WI38 (cell line): Measurements from ENCODE around the gene S1PR1.
"Not testable (repeated sequence)": the region's sequence is repeated elsewhere in the genome, so short reads cannot be mapped to it uniquely, and the experiment has no call there.

Experiments
- H3K4me3 ChIP-seq: 2 replicates; pipeline ENCODE4 v1.5.1; 2011; ENCODE audit warnings: low read depth, mild to moderate bottlenecking, control low read depth, low read length
- TF ChIP-seq, protein P1 (sequence below): IDR thresholded peaks from 2 replicates; pipeline ENCODE4 v1.5.1; 2012; ENCODE audit warnings: low read depth, mild to moderate bottlenecking, control low read depth, low read length

The S1PR1 gene

DNA sequence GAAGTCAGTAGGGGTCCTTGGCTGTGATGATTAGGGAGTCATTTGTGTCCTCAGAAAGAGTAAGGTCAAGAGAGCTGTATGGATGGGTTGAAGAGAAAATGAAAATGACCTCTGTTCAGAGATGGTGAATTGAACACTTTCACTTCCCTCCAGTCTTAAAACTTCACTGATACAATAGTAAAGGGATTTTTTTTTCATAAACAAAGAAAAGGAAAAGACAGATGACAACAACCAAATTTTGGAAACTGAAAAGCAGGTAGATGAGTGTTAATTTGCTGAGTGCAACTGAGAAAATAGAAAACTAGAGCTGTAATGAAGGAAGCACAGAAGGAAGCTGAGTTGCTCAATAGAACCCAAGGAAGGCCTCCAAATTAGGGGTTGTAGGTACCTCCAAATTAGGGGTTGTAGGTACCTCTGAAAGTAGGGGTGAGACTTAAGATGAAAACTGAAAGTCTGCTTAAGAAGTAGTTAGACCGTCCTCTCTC, 14.8 kb upstream of the S1PR1 start:
- TF ChIP-seq, protein P1, sequence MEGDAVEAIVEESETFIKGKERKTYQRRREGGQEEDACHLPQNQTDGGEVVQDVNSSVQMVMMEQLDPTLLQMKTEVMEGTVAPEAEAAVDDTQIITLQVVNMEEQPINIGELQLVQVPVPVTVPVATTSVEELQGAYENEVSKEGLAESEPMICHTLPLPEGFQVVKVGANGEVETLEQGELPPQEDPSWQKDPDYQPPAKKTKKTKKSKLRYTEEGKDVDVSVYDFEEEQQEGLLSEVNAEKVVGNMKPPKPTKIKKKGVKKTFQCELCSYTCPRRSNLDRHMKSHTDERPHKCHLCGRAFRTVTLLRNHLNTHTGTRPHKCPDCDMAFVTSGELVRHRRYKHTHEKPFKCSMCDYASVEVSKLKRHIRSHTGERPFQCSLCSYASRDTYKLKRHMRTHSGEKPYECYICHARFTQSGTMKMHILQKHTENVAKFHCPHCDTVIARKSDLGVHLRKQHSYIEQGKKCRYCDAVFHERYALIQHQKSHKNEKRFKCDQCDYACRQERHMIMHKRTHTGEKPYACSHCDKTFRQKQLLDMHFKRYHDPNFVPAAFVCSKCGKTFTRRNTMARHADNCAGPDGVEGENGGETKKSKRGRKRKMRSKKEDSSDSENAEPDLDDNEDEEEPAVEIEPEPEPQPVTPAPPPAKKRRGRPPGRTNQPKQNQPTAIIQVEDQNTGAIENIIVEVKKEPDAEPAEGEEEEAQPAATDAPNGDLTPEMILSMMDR, result no peak
- H3K4me3 ChIP-seq, result no peak overlapping the region

DNA sequence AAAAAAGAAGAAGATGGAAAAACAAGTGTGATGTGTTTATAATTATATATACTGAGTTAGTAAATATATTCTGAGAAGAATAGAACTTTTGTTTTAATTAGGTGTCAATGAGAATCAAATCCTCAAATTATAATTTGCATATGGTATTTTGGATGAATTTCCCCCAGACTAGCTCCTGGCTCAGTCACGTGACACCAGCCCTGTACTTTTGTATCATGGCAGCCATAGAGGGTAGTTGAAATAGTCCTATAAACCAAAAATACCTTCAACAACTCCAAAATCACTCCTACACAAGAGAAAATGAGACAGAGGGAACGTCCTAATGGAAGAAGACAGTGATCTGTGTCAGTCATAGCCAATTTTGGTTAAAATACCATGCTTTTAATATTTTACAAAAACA, 9.0 kb upstream of the S1PR1 start:
- TF ChIP-seq, protein P1, result no peak
- no peak overlapping the region for H3K4me3 ChIP-seq

GRCh38 chr1:101228424-101229134, 8.2 kb upstream of the S1PR1 start:
- TF ChIP-seq, protein P1, result no peak
- no peak overlapping the region for H3K4me3 ChIP-seq

DNA sequence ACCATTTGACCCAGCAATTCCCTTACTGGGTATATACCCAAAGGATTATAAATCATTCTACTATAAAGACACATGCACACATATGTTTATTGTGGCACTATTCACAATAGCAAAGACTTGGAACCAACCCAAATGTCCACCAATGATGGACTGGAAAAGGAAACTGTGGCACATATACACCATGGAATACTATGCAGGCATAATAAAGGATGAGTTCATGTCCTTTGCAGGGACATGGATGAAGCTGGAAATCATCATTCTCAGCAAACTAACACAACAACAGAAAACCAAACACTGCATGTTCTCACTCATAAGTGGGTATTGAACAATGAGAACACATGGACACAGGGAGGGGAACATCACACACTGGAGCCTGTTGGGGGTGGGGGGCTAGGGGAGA, 4.6 kb upstream of the S1PR1 start:
- not testable (repeated sequence) for H3K4me3 ChIP-seq

- TF ChIP-seq, protein P1, result no peak
- H3K4me3 ChIP-seq, result no peak overlapping the region
Measured at GRCh38 chr1:101233495-101233894, 3.3 kb upstream of the S1PR1 start.

DNA sequence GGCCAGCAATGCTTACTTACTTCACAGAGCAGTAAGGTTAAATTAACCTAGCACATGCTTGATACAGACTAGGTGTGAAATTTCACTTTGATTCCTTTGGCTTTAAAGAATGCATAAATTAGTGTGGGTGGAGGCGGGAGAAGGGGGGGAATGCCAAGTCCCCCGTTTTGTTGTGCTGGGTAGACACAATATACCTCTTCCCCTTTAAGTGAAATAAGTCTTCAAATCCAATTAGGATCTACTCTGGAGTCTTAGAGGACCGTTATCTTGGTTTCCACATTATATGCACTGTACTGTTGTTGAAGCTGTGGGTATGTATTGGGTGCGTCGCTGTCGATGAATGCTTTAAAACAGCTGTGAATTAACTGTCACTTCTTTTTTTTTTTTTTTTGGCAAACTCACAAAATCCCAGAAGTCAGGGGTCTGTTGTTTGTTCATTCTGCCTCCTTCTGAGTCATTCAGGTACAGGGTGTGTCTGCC, 1.6 kb upstream of the S1PR1 start:
- peak overlapping the region; percentile 71 for H3K4me3 ChIP-seq
- TF ChIP-seq, protein P1, result no peak

GRCh38 chr1:101235696-101236515, 913 bp upstream of the S1PR1 start:
- TF ChIP-seq, protein P1, result no peak
- peak overlapping the region; percentile 71 for H3K4me3 ChIP-seq
